Fibroblast of skin of left biceps (primary cell): ENCODE data around the gene GPSM1.

ENCODE experiments used
- DNase-seq, 2 experiments: peaks; one replicate each; pipeline ENCODE4 v3.0.0-alpha.2; 2013; ENCODE audit warnings: low read depth in 2 of 2

The GPSM1 gene

DNA sequence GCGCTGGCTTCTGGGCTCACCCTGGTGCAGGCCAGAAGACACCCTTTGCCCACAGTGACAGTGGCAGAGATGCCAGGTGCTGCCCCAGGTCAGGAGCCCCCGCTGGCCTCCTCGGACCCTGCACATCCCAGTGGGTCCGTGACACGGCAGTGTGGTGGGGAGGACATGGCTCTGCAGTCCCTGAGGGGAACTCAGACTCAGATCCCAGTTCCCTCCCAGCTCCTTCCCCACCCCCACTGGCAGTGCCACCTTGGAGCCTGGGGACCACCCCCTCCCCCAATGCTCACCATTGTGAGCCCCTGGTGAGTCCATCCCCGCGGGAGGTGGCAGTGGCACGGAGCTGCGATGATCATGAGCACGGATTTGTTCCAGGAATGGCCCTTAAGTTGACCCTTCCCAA lies 22.9 kb upstream of the GPSM1 start:
- DNase-seq, result no peak

DNA sequence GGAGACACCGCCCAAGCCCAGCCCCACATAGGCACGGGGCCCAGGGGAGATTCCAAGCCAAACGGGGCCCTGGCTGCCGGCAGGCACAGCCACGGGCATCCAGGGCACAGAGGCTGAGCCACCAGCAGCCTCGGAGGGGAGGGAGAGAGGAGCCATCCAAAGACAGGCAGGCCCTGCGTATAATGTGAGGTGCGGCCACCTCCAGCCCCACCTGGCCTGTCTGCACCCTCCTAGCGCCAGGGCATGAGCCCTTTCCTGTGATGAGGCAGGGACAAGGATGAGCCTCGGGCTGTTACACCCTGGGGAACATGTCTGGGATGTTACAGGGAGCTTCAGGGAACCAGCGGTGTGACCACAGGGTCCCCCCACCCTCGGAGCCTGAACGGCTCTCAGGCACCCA lies 22.4 kb upstream of the GPSM1 start:
- no peak for DNase-seq

GRCh38 chr9:136305804-136306203 lies 21.5 kb upstream of the GPSM1 start:
- DNase-seq, result no peak

DNA sequence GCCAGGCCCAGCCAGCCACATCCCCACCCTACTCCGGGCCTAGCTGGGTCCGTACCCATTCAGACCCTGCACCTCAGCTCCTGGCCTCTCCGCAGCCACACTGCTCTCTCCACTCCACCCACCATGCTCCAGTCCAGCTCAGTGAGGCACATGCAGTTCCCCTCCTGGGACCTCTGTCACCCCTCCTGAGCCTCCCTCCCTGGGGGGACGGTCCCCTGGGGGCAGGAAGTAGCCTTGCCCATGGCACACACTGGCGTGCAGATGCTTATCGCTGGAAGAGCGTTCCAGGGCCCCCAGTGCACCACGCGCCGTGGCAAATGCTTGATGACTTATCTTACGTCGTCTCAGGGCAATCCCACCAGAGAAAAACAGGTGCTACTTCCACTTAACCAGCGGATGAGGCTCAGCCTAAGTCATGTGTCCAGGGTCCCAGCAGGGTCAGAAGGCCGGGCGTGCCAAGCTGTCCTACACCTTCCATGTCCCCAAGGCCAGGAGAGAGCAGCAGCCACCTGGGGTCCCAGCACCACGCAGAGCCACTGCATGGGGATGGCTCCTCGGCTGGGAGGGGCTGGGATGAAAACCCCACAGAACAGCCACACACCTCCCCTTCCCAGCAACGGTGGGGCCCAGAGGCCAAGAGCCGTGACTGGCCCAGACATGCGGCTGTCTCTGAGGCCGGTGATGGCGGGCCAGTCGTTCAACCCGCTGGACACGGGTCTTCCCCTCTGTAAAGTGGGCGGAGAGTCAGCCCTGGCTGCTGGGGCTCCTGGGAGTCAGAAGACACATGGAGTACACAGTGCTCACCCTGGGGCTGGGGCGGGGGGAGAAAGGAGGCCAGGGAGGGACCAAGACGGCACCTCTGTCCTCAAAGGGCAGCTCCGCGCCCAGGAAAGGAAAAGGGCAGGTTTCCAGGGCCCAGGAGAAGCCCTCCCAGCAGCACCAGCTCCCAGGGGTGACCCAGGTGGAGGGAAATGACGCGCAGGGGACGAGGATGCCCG lies 20.8 kb upstream of the GPSM1 start:
- no peak for DNase-seq

- no peak for DNase-seq
These were observed 20.1 kb upstream of the GPSM1 start for GRCh38 chr9:136307215-136307750.

DNA sequence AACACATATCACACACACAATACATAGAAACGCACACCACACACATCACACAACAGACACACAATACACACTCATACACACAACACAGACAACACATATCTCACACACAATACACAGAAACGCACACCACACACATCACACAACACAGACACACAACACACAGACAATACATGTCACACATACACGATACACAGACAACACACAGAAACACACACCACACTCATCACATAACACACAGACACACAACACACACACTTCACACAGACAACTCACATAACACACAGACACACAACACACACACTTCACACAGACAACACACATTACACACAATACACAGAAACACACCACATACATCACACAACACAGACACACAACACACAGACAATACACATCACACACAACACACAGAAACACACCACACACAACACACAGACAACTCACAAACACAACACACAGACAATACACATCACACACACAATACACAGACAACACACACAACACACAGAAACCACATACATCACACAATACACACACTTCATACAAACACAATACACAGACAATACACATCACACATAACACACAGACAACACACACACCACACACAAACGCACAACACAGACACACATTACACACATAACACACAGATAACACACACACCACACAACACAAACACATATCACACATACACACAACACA lies 19.2 kb upstream of the GPSM1 start:
- DNase-seq, result no peak

DNA sequence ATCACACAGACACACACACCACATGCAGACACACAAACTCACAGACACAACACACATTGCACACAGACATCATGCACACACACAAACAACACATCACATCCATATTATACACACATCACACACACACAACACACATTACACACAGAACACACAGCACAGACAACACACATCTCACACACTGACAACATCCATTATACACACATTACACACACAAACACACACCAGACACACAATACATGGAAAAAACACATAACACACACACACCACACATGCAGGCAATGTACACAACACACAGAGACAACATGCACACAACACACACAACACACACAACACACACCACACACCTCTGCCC lies 18.7 kb upstream of the GPSM1 start:
- DNase-seq, result no peak

DNA sequence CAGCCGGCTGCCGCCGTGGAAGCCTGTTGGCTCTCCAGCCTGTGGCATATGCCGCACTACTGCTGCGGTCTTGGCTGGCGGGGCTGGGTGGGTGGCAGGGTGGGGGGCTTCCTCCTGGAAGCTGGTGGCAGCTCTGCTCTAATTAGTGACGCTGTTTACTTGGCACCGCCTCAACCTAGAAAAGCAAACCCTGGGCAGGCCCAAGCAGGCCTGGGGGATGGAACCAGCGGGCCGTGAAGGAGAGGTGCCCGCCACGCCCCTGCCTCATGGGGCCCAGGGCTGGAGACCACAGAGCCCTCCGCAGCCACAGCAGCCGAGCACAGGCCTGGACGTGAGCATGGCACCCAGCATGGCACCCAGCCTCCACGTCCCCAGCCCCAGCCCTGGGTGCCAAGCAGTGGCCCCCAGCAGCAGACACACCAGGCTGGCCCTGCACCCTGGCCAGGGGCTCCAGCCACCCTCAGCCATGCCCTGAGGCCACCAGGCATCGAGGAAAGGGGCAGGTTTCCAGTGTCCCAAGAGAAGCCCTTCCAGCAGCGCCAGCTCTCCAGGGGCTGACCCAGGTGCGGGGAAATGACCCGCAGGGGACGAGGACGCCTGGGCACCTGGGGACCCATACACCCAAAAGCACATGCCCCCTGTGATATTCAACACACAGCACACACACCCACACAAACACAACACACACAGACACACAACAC lies 18.1 kb upstream of the GPSM1 start:
- DNase-seq, result no peak

- DNase-seq, result no peak
These were observed 17.5 kb upstream of the GPSM1 start for GRCh38 chr9:136309806-136310220.

- DNase-seq, result no peak
These were observed 16.9 kb upstream of the GPSM1 start for GRCh38 chr9:136310273-136311030.

- no peak for DNase-seq
These were observed 16.0 kb upstream of the GPSM1 start for GRCh38 chr9:136311051-136312008.

DNA sequence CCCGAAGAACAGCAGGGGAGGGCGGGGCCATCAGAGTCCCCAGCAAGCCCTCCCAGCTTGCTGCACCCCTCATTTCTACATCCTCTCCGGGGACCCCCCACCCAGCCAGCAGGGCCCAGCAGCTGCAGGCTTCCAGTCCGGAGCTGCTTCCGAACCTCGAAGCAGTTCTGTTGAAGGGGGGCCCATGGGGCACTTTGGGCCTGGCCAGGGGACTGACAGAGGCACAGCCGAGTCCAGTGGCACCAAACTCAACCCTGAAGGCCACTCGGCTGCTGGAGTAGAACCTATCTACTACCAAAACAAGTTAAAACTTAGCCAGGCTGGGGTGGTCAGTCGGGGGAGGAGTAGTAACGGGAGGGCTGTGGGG lies 15.3 kb upstream of the GPSM1 start:
- DNase-seq, result no peak

GRCh38 chr9:136312436-136312835 lies 14.9 kb upstream of the GPSM1 start:
- DNase-seq, result no peak

DNA sequence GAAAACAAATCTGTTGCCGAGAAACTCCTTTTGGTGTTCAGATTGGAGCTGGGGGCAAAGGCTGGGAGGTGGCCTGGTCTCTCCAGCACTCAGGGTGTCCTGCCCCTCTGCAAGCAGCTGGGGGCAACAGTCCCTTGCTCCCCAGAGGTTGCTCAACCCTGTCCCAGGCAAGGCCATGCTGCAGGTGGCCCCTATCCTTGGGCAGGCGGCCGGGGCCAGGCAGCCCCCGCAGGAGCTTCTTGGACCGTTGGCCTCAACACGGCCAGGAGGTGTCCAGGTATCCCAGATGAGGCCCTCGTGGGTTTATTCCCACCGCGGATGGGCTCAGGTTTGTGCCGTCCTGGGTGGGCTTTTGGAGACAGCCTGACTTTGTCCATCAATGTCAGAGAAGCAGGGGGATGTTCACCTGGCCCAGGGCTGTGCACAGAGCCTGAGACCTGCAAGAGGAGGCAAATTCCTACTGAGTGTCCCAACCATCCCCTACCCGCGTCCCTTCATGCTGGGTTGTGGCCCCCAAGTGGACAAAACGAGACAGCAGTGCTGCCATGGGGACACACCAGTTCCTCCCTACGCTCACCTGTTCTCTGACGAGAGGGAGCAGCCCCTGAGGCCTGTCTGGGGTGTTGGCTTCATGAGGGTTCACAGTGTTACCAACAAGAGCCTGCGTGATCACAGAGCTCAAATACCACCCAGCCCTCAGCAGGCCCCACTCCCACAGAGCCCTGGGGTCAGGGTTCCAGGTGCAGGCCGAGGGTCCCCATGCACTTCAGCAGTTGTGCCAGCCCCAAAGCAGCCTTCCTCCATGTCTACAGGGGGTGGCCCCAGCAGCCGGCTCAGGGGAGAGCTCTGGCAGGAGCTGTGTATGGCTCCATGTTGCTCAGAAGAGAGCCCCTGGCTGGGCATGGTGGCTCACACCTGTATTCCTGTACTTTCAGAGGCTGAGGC lies 14.0 kb upstream of the GPSM1 start:
- no peak for DNase-seq

- no peak for DNase-seq
These were observed 13.3 kb upstream of the GPSM1 start for GRCh38 chr9:136314056-136314416.

GRCh38 chr9:136314944-136315343 lies 12.4 kb upstream of the GPSM1 start:
- DNase-seq, result no peak

GRCh38 chr9:136316271-136316751 lies 11.0 kb upstream of the GPSM1 start:
- no peak for DNase-seq

DNA sequence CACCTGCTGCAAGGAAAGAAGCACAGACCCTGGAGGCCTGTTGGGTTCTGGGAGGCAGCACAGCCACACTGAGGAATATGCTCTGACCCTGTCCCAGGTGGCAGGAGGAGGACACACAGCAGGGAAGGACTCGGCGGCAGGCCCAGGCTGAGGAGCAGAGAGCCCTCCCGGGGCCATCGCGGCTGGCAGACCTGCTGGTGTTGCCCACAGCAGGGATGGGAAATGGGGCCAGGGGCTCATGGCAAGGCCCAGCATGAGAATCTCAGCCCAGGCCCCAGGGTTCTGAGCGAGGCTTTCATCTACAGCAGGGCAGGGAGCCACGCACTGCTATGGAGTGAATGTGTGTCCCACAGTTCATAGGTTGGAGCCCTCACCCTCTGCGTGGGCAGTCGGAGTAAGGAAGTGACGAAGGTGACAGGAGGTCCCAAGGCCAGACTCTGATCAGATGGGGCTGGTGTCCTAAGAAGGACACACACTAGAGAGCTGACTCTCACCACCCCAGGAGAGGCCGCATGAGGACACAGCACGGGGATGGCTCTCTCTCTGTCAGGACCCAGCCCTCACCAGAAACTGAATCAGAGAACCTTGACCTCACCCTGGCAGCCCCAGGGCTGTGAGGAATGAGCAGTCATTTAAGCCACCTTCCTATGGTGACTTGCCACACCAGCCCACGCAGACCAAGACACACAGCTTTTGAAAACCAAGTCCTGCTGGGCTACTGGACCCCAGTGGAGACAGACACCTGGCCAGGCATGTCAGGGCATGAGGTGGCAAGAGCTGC lies 10.3 kb upstream of the GPSM1 start:
- DNase-seq, result no peak
